ENCODE measurements around the gene TIPRL.
A peak's percentile ranks its signal among the peaks of the same experiment; 100 is the strongest.
"Not testable (repeated sequence)": the region's sequence is repeated elsewhere in the genome, so short reads cannot be mapped to it uniquely, and the experiment has no call there.

The TIPRL gene

DNA sequence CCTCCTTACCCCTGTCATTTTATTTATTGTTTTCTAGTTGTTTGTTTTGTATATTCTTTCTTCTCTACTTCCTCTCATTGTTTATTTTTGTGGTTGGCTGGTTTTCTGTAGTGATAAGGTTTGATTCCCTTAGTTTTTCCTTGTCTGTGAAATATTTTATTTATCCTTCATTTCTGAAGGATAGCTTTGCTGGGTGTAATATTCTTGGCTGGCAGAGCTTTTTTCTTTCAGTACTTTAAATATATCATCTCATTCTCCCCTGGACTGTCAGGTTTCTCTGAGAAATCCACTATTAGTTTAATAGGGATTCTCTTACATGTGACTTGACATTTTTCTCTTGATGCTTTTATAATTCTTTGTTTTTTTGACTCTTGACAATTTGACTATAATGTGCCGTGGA is 18.8 kb upstream of the TIPRL start:
- no peak for DNase-seq

DNA sequence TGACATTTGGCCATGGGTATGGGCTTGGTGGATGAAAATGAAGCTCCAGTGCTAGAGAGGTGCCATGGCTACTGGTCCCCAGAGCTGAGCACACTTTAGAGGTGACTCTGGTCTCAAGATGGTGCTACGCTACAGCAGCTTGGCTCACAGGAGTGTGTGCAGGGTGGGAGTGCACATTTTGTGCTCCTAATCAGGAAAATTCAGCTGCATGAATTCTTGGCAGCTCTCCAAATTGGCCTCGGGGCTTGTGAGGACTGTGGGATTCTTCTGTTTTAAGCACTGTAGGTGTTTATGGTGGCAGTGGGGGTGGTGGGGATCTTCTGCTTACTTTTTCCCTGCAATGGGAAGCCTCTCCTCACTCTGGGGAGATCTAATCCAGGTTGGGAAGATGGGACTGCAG is 17.3 kb upstream of the TIPRL start:
- peak in 1 of 2 experiments; percentile 16 for DNase-seq

DNA sequence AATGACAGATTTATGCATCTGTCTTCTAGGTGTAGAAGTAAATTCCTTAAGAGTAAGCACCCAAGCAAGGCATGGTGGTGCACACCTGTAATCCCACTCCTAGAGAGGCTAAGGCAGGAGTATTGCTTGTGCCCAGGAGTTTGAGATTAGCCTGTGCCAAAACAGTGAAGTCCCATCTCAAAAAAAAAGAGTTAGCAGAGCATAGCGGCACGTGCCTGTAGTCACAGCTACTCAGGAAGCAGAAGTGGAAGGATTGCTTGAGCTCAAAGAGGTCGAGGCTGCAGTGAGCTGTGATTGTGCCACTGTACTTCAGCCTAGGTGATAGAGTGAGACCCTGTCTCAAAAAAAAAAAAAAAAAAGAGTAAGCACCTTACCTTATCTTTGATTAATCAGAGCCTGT is 15.1 kb upstream of the TIPRL start:
- DNase-seq = no peak

DNA sequence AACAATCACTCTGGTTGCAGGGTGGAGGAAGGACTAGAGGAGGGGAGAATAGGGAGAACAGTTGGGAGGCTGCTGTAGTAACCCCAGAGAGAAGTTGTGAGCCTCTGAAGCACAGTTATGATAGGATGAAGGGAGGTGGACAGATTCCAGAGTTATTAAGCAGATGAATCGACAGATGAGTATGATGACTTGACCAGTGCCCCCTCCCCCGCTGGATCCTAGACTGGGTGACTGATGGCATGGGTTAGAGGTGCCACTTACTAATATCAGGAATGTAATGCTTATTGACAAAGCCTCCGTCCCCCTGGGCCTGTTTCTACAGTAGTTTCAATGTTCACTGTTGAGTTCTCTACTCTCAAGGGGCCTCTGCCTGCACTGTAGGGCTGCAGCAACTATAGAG is 14.0 kb upstream of the TIPRL start:
- no peak for DNase-seq

DNA sequence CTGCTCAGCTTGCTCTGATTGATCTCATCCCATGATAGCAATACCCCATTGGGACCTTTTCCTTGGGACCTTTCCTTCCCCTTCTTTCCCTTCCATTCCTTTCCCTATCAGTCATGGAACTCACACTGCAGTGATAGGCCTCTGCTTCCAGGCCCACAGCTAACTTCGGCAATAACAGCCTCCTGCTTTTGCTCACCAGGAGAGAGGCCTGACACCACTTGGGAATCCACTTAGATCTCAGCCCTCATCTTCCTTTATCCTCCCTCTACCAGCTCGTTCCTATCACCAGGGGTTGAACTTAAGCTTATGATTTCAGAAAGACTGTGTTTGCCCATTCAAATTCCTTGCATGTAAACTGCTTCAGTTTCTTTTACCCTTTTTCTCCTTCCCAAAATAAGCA is 11.0 kb upstream of the TIPRL start:
- DNase-seq = no peak

DNA sequence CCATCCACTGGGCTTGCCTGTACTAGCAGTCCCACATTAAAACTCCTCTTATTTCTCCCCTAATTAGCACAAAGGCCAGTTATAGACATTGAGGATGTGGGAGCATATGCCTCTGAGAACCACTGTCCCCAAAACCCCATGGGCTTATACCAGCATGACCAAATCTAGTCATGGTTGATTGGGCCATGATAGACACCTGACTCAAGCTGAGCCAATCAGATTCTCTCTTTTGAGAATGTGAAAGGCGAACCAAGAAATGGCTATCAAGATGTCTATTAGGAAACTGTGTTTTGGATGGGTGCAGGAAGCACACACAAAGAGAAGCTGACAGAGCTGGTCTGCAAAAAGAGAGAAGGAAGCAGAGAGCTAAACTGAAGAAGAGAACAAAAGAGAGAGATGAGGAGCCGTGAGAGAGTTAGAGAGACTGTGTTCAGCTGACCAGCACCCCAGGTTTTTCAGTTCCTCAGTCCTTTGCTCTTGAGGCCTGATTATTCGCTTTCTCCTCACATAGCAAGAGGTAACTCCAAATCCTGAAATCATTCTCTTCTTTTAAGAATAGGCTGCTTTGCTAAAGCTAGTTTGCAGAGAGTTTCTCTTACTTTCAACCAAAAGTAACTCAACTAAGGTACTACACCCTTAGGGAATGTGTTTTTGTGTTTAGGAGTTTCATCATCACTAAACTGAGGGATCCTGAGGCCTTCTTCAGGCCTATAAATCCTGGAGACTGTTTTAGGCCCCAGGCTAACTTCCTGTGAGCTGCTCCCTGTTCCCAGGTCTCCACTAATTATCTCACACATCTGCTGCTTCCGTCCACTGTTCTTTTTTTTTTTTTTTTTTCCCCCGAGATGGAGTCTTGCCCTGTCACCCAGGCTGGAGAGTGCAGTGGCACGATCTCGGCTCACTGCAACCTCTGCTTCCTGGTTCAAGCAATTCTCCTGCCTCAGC is 7.9 kb upstream of the TIPRL start:
- DNase-seq = no peak

DNA sequence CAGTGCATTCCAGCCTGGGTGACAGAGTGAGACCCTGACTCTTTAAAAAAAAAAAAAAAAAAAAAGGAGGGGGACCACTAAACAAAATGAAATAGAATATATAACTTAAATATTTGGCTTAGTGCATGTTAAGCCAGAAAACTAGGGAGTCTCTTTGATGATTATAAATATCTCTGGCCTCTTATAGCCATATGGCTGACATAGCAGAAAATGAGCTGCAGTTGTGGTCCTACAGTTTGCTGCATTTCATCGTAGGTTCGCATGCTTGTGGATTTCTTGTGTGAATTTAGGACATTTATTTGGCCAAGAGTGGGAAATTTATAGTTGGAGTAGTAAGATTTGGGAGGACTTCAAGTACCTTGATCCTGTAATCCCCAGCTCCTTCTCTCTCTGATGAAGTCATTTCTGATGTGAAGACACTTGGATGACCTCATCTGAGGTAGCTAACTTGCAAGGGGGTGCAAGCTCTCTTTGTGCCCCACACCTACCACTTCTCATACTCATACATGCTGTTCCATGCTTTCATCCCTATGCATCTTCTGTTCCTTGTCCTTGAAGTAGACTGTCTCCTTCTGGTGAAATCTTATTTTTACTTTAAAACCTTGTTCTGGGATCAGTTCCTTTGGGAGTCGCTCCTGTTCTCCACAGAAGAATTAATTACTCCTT is 6.4 kb upstream of the TIPRL start:
- DNase-seq = no peak

DNA sequence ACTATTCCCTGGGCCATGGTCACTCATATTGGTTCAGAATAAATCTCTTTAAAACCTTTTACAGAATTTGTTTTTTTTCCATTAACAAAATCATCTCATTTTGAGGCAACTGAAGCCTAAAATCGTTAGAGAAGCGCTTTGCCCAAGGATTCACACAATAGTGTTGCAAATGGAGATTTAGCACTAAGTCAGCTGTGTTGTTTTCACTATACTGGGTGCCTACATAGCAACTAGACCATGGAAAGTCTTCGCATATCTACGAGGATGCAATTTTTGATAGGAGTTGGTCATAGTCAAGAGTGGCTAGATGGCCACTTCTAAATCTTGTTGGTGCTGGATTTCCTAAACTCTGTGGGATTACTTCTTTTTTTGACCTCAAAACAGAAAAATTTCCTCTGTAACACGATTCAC is 530 bp upstream of the TIPRL start:
- no peak for DNase-seq

DNA sequence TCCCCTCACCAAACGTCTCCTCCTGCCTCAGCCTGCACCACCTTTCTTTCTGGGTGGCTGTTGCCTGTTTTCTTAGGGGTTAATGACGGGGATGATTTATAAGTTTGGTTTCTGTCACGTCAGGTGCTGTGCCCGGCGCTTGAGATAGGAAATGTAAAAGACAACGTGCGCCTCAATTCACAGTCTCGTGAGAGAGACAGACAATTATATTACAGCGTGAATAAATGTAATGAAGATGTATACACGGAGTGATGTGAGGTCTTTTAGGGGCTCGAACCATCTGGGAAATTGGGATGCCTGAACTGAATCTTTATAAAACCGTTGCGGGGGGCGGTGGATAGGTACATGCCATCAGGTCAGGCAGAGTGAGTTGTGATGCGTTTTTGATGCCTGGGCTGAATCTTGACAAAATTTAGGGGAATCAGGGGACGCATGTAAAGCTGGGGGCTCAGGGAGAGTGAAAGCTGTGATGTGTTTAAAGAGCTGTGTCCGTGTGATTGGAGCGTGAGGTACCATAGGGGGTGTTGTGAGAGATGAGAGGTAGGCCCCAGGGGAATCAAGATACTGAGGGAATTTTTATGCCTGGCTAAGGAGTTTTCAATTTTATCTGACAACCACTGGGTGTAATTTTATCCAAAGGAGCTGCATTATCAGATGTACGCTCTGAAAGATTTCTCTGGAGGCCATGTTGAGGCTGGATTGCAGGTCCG is 831 bp downstream of the TIPRL start:
- DNase-seq = no peak

DNA sequence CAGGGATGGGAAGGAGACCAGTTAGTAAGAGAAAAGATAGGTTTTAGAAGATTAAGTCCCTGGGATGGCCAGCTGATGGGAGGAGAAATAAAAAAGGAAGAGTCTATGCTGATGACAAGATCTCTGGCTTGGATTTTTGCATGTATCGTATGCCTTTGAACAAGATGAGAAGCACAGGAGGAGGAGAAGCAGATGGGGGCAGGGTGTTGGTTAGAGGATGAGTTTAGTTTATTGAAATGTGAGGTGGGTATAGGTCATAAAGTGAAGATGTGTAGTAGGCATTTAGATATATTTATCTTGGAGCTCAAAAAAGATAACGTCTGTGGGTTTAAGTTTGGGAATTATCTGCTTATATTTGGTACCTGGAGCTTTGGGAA is 1.4 kb downstream of the TIPRL start:
- no peak for DNase-seq

DNA sequence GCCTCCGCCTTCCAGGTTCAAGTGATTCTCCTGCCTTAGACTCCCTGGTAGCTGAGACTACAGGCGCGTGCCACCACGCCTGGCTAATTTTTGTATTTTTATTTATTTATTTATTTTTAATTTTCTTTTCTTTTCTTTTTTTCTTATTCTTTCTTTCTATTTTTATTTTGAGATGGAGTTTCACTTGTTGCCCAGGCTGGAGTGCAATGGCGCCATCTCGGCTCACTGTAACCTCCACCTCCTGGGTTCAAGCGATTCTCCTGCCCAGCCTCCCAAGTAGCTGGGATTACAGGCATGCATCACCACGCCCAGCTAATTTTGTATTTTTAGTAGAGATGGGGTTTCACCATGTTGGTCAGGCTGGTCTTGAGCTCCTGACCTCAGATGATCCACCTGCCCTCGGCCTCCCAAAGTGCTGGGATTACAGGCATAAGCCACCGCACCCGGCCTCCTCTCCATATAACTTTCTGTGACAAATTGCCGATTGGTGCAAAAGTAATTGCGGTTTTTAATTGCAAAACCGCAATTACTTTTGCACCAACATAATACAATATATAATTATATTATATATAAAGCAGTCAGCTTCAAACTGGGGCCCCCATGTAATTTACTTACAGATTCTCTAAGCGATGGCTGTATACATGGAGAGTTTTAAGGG is 2.4 kb downstream of the TIPRL start:
- DNase-seq = not testable (repeated sequence)

DNA sequence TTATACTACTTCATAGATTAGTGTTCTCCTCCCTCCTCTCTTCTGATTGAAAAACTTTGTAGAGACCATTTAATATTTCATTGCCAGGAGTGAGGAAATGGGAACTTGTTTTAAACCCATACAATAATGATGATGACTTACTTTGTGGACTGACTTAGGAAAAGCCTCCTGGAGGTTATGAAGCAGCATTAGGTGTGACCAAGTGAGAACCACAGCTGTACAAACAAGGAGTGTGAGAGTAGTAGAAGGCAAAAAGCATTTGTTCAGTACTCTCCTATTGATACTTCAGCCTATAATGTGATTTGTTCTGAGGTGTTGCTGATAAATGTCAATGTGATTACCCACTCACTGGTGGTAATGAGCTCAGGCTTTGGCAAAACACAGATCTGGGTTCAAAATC is 8.4 kb downstream of the TIPRL start:
- peak; percentile 38 to 45 for DNase-seq

DNA sequence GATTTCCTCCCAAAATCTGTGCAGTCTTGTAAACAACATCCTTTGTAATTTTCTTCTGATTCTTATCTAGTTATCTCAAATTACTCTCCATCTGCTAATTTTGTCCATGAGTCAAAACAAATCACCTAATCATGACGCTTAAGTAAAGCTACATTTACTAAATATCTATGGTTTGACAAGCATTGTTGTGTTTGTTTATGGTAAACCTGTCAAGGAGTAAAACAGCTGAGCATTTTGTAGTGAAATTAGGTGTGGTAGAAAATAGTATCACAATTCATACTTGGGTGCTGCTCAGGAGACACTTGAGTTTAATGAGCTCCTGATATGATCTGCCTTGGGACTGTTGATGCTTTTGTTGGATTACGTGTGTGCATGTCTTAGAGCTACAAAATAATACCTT is 11.6 kb downstream of the TIPRL start:
- no peak for DNase-seq

DNA sequence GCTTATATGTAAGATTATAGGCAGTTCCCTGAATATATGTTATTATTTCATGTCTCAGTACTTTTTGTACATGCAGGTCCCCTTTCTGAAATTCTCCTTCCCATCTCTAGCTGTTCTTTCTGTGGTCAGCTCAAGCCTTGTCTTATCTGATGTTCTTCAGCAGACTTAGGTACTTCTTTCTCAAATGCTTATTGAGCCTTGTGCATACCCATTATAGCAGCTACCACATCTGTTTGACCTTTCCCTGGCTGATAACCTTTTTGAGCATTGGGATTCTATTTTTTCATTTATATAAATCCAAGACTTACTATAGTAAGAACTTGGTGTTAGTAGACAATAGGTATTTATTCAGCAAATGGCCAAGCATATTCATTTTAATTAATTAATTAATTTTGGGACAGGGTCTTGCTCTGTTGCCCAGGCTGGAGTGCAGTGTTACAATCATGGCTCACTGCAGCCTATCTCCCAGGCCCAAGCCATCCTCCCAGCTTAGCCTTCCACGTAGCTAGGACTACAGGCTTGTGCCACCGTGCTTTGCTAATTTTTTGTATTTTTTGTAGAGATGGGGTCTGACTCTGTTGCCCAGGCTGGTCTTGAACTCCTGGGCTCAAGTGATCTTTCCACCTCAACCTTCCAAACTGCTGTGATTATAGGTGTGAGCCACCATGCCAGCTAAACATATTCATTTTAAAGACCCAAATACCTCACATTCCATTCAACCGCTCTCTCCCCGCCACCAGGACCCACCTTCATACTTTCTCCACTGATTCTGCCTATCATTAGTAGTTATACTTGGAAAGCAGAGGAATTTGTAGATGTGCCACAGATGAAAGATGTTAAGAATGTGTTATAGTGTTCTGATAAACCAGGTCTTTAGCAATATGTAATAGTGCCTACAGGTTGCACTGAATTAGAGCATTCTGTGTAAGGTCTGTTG is 16.7 kb downstream of the TIPRL start:
- no peak for DNase-seq

DNA sequence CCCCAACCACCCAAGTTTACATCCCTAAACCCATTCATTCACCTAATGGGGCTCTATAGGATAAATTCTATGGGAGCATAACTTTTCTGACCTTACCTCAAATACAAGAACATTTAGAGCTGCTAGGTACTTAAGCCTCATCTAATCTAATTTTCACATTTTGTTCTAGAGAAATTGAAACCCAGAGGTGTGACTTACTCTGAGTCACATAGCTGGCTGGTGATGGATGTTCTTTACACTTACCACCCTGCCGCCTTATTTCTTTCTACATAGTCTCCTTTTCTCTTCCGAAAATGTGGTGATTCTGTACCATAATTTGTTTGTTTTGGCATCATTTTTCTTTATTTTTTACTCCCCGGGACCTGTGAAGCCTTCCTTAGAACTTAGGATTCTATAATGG is 20.3 kb downstream of the TIPRL start:
- DNase-seq = no peak

DNA sequence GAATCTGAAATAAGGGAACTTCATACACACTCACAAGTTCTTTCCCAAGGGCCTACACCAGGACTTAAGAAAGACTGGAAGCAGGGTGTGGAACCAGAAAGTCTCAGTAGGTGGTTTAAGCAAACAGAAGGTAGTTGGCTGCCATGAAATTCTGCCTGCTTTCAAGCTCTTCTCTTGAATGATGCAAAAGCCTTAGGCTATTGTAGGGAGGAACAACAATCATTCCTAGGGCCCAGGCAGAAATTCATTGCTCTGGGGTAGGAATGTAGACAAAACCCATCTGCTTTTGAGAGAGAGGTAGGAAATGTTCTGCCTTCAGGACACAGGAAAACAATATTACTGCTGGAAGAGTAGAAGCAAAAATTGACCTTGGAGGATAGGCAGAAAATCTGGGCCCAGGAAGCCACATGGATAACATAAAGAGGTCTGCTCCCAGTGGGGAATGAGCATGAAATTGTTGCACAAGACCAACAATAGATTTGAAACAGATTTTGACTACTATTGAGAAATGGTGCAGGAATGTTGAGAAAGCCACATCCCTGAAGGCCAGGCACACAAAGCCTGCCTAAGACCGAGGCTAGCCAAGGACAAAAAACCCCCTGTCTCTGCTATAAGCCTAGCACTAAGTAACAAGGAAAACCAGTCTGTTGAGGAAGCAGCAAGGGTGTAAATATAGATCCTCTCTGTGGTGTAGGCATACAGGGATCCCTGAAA is 24.3 kb downstream of the TIPRL start:
- DNase-seq = no peak

DNA sequence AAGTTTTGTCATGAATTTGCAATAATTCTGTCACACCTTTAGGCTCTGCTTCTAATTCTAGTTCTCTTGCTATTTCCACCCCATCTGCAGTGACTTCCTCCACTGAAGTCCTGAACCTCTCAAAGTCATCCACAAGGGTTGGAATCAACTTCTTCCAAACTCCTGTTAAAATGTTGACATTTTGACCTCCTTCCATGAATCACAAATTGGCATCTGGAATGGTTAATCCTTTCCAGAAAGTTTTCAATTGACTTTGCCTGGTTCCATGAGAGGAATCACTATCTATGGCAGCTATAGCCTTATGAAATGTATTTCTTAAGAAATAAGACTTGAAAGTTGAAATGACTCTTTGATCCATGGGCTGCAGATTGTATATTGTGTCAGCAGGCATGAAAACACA is 27.3 kb downstream of the TIPRL start:
- DNase-seq = no peak

DNA sequence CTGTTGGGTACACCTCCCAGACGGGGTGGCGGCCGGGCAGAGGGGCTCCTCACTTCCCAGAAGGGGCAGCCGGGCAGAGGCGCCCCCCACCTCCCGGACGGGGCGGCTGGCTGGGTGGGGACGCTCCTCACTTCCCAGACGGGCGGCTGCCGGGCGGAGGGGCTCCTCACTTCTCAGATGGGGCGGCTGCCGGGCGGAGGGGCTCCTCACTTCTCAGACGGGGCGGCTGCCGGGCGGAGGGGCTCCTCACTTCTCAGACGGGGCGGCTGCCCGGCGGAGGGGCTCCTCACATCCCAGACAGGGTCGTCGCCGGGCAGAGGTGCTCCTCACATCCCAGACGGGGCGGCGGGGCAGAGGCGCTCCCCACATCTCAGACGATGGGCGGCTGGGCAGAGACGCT is 28.9 kb downstream of the TIPRL start:
- not testable (repeated sequence) for DNase-seq

DNA sequence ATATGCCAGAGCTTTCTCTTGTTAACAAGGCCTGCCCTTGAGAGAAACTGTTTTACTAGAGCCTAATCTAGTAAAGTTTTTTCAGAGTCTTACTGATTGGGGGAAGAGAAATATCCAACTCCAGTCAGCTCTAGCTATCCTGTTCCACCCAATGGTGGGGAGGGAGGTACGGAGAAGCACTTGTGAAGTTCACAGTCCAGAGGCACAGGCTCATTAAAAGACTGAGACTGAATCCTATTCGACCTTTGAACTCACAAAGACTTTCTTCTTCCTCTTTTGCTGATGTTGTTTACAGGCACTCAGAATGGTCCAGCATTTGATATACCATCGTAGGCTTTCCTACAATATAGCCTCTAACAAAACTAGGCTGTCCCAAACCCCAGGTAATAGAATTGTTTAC is 31.6 kb downstream of the TIPRL start:
- DNase-seq = no peak

DNA sequence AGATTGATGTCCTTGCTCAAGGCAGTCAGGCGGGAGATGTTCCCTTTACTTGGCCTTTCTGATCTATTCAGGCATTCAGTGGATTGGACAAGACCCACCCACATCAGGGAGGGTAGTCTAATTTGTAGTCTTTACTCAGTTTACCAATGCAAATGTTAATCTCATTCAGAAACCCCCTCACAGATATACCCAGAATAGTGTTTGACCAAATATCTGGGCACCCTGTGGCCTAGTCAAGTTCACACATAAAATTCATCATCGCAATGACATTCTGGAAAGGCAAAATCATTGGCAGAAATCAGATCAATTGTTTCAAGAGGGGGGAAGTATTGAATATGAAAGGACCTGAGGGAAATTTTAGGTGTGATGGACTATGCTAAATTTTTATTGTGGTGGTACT is 34.6 kb downstream of the TIPRL start:
- no peak for DNase-seq

DNA sequence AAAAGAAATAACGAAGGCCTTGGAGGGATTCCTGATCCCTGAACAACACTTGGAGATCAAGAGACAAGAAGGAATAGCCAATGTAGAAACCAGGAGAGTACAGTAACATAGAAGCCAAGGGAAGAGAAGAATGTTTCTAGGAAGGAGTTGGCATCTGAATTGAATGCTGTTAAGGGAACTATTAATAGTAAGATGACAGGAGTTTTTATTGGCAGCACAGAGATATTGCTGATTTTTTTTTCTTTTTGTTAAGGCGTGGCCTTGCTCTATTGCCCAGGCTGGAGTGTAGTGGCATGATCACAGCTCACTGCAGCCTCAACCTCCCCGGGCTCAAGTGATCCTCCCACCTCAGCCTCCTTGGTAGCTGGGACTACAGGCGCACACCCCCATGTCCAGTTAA is 37.4 kb downstream of the TIPRL start:
- no peak for DNase-seq
